ENCODE results near the gene SLC39A7. TPM values are rescaled to one million over a fixed set of nuclear protein-coding genes. Genes with fewer than 3 reads are reported as not detected.
A peak's percentile ranks its signal among the peaks of the same experiment; 100 is the strongest.

The SLC39A7 gene
- total and polyA plus RNA-seq, 4 donors: 8.9 to 112 (median 71.1) TPM

DNA sequence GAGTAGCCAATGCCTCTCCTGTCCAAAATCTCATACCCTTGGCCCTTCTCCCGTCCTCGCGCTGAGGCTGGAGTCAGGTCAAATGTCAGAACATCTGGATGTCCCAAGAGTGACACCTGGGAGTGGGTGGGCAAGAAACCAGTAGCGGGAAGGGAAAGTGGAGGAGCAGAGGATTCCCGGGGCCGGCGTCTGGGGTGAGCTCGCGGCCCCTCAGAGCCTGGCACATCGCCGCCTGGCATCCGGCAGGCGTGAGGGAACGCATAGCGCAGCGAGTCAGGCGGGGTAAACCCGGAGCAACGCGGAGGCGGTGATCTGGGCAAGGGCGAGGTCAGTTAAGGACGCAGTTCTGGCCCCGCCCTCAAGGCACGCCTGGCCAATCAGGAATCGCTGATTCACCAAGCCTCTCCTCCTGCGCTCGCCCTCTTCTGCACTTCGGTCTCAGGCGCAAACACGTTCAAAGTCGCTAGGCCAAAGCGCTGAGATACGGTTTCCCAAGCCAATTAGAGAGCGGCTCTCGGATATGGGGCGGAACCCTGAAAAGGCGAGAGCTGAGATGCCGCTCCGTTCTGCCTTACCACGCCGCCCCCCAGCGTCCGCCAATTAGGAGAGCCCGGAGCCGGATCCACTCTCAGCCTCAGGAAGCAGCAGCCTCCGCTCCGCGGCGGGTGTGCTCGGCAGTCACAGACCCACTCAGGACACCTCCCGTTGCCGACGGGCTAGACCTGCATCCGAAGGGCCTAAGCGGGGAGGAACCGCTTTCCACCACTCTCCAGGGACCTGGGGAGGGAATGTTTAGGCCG is 48.5 kb downstream of the SLC39A7 start:
- H3K9me3 ChIP-seq (ENCODE audit: control insufficient read depth in 4 of 4, low read length in 3 of 4): no peaks in the 10 kb centered on the region
- peak overlapping the region; percentile 55 to 76 (median 67) for H3K4me3 ChIP-seq (ENCODE audit: low read depth in 1 of 3, low read length in 3 of 3)
- peak; percentile 97 for DNase-seq (ENCODE audit: low spot score)
- H3K27me3 ChIP-seq (ENCODE audit: control insufficient read depth in 4 of 4, insufficient read depth in 4 of 4, low read length in 3 of 4): no peaks in the 10 kb centered on the region
- WGBS: under 1% methylated on average over 58 of the region's 58 CpGs
- H3K36me3 ChIP-seq (ENCODE audit: control insufficient read depth in 4 of 4, insufficient read depth in 3 of 4, low read depth in 1 of 4, low read length in 3 of 4): peaks cover 0 to 6% (median 1%) of the 10 kb centered on the region in 4 donors
- peak overlapping the region; percentile 79 to 86 for H3K9ac ChIP-seq (ENCODE audit: low read depth in 1 of 2, low read length in 2 of 2)
- TF ChIP-seq HNF4A (conservative IDR thresholded peaks at IDR 0.05) (peak; percentile 89 to 95), RAD21 (IDR thresholded peaks at IDR 0.05) (peak; percentile 32 to 39), JUND (IDR thresholded peaks at IDR 0.05) (peak; percentile 64 to 68), YY1 (IDR thresholded peaks at IDR 0.05) (peak; percentile 89), EGR1 (IDR thresholded peaks at IDR 0.05; ENCODE audit: low read depth in 2 of 2) (peak; percentile 78 to 93), HNF4G (IDR thresholded peaks at IDR 0.05) (peak; percentile 57), TAF1 (conservative IDR thresholded peaks at IDR 0.05) (peak; percentile 79), RXRA (IDR thresholded peaks at IDR 0.05) (peak; percentile 98 to 99), FOXA1 (IDR thresholded peaks at IDR 0.05) (peak; percentile 30), GABPA (IDR thresholded peaks at IDR 0.05 in 1 of 2, conservative IDR thresholded peaks at IDR 0.05 in 1 of 2) (peak; percentile 23 to 86), FOXA2 (IDR thresholded peaks at IDR 0.05) (no peak), SP1 (IDR thresholded peaks at IDR 0.05) (peak; percentile 99), NR2F2 (IDR thresholded peaks at IDR 0.05) (peak; percentile 50)
- TF ChIP-seq, protein P1, sequence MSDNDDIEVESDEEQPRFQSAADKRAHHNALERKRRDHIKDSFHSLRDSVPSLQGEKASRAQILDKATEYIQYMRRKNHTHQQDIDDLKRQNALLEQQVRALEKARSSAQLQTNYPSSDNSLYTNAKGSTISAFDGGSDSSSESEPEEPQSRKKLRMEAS (IDR thresholded peaks at IDR 0.05): peak; percentile 84
- TF ChIP-seq, protein P2, sequence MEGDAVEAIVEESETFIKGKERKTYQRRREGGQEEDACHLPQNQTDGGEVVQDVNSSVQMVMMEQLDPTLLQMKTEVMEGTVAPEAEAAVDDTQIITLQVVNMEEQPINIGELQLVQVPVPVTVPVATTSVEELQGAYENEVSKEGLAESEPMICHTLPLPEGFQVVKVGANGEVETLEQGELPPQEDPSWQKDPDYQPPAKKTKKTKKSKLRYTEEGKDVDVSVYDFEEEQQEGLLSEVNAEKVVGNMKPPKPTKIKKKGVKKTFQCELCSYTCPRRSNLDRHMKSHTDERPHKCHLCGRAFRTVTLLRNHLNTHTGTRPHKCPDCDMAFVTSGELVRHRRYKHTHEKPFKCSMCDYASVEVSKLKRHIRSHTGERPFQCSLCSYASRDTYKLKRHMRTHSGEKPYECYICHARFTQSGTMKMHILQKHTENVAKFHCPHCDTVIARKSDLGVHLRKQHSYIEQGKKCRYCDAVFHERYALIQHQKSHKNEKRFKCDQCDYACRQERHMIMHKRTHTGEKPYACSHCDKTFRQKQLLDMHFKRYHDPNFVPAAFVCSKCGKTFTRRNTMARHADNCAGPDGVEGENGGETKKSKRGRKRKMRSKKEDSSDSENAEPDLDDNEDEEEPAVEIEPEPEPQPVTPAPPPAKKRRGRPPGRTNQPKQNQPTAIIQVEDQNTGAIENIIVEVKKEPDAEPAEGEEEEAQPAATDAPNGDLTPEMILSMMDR (IDR thresholded peaks at IDR 0.05; ENCODE audit: low read depth, low read length, missing input control): peak; percentile 13
- TF ChIP-seq, protein P3, sequence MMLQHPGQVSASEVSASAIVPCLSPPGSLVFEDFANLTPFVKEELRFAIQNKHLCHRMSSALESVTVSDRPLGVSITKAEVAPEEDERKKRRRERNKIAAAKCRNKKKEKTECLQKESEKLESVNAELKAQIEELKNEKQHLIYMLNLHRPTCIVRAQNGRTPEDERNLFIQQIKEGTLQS (IDR thresholded peaks at IDR 0.05): no peak
- TF ChIP-seq, protein P4, sequence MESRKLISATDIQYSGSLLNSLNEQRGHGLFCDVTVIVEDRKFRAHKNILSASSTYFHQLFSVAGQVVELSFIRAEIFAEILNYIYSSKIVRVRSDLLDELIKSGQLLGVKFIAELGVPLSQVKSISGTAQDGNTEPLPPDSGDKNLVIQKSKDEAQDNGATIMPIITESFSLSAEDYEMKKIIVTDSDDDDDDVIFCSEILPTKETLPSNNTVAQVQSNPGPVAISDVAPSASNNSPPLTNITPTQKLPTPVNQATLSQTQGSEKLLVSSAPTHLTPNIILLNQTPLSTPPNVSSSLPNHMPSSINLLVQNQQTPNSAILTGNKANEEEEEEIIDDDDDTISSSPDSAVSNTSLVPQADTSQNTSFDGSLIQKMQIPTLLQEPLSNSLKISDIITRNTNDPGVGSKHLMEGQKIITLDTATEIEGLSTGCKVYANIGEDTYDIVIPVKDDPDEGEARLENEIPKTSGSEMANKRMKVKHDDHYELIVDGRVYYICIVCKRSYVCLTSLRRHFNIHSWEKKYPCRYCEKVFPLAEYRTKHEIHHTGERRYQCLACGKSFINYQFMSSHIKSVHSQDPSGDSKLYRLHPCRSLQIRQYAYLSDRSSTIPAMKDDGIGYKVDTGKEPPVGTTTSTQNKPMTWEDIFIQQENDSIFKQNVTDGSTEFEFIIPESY (IDR thresholded peaks at IDR 0.05): peak; percentile 54
- TF ChIP-seq, protein P5, sequence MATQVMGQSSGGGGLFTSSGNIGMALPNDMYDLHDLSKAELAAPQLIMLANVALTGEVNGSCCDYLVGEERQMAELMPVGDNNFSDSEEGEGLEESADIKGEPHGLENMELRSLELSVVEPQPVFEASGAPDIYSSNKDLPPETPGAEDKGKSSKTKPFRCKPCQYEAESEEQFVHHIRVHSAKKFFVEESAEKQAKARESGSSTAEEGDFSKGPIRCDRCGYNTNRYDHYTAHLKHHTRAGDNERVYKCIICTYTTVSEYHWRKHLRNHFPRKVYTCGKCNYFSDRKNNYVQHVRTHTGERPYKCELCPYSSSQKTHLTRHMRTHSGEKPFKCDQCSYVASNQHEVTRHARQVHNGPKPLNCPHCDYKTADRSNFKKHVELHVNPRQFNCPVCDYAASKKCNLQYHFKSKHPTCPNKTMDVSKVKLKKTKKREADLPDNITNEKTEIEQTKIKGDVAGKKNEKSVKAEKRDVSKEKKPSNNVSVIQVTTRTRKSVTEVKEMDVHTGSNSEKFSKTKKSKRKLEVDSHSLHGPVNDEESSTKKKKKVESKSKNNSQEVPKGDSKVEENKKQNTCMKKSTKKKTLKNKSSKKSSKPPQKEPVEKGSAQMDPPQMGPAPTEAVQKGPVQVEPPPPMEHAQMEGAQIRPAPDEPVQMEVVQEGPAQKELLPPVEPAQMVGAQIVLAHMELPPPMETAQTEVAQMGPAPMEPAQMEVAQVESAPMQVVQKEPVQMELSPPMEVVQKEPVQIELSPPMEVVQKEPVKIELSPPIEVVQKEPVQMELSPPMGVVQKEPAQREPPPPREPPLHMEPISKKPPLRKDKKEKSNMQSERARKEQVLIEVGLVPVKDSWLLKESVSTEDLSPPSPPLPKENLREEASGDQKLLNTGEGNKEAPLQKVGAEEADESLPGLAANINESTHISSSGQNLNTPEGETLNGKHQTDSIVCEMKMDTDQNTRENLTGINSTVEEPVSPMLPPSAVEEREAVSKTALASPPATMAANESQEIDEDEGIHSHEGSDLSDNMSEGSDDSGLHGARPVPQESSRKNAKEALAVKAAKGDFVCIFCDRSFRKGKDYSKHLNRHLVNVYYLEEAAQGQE (IDR thresholded peaks at IDR 0.05): peak; percentile 82
- peak overlapping the region; percentile 92 to 97 for H3K27ac ChIP-seq (ENCODE audit: low read depth in 1 of 2, low read length in 2 of 2)
- peaks cover 2 to 29% (median 23%) of the 10 kb centered on the region in 4 donors for H3K4me1 ChIP-seq (ENCODE audit: control insufficient read depth in 4 of 4, insufficient read depth in 4 of 4, low read length in 3 of 4)

All from liver (tissue), 9 donors.